ENCODE measurements around the gene PIGL. TPM values are rescaled to one million over a fixed set of nuclear protein-coding genes. Genes with fewer than 3 reads are reported as not detected.

Gene PIGL
- total RNA-seq, 3 donors from 2014 or later, result 54.6 to 76.2 (median 68.8) TPM

GRCh38 chr17:16273929-16274339, 56.9 kb downstream of the PIGL start:
- H3K4me3 ChIP-seq, result no peak overlapping the region
- intact Hi-C loops (cut with DNase I; ENCODE audit: low total_unique reads), result no loop called here
- no peak overlapping the region for H3K27ac ChIP-seq
- no peaks in the 10 kb centered on the region for H3K4me1 ChIP-seq
- H3K36me3 ChIP-seq, result no peaks in the 10 kb centered on the region
- H3K9me3 ChIP-seq, result no peaks in the 10 kb centered on the region
- TF ChIP-seq POLR2A (IDR thresholded peaks at IDR 0.05) (no peak), POLR2AphosphoS5 (IDR thresholded peaks at IDR 0.05) (no peak)
- TF ChIP-seq, protein P1, sequence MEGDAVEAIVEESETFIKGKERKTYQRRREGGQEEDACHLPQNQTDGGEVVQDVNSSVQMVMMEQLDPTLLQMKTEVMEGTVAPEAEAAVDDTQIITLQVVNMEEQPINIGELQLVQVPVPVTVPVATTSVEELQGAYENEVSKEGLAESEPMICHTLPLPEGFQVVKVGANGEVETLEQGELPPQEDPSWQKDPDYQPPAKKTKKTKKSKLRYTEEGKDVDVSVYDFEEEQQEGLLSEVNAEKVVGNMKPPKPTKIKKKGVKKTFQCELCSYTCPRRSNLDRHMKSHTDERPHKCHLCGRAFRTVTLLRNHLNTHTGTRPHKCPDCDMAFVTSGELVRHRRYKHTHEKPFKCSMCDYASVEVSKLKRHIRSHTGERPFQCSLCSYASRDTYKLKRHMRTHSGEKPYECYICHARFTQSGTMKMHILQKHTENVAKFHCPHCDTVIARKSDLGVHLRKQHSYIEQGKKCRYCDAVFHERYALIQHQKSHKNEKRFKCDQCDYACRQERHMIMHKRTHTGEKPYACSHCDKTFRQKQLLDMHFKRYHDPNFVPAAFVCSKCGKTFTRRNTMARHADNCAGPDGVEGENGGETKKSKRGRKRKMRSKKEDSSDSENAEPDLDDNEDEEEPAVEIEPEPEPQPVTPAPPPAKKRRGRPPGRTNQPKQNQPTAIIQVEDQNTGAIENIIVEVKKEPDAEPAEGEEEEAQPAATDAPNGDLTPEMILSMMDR (IDR thresholded peaks at IDR 0.05), result no peak
- H3K27me3 ChIP-seq, result no peaks in the 10 kb centered on the region
- no peak for DNase-seq (ENCODE audit: low spot score in 2 of 2)

- Histone ChIP-seq H3K9me3 (no peaks in the 10 kb centered on the region), H3K4me3 (no peak overlapping the region), H3K36me3 (no peaks in the 10 kb centered on the region), H3K27me3 (no peaks in the 10 kb centered on the region), H3K27ac (no peak overlapping the region), H3K4me1 (no peaks in the 10 kb centered on the region)
- no peak for TF ChIP-seq POLR2AphosphoS5 (IDR thresholded peaks at IDR 0.05)
- intact Hi-C loops (cut with DNase I; ENCODE audit: low total_unique reads), result no loop called here
- DNase-seq (ENCODE audit: low spot score in 2 of 2), result no peak
These were observed 58.0 kb downstream of the PIGL start for GRCh38 chr17:16275024-16275423.

GRCh38 chr17:16277163-16277562, 60.2 kb downstream of the PIGL start:
- no peak for DNase-seq (ENCODE audit: low spot score in 2 of 2)
- H3K4me3 ChIP-seq, result no peak overlapping the region
- TF ChIP-seq POLR2A (IDR thresholded peaks at IDR 0.05), result no peak
- TF ChIP-seq, protein P1 (IDR thresholded peaks at IDR 0.05), result no peak
- no peak for TF ChIP-seq POLR2AphosphoS5 (IDR thresholded peaks at IDR 0.05)
- H3K27me3 ChIP-seq, result no peaks in the 10 kb centered on the region
- no peaks in the 10 kb centered on the region for H3K36me3 ChIP-seq
- intact Hi-C loops (cut with DNase I; ENCODE audit: low total_unique reads), result no loop called here
- H3K27ac ChIP-seq, result no peak overlapping the region
- H3K4me1 ChIP-seq, result no peaks in the 10 kb centered on the region
- no peaks in the 10 kb centered on the region for H3K9me3 ChIP-seq

DNA sequence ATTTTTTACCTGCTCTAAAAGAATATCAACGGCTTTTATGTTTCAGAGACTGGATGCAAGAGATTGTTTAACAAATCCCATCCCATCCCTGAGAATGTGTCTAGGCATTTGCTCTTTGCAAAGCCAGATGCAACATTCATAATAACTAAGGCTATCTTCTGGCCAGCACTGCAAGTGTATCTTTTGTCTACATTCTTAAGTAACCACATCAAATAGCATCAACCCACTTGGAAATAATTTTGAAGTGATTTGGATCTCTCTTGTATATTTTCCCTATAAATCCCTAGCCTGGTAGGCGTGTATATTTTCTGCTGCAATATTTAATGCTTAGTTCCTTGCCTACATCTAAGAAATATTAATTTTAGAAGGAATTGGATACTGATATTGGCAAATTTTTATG, 64.3 kb downstream of the PIGL start:
- intact Hi-C loops (cut with DNase I; ENCODE audit: low total_unique reads), result no loop called here
- no peak overlapping the region for H3K27ac ChIP-seq
- H3K36me3 ChIP-seq, result no peaks in the 10 kb centered on the region
- no peaks in the 10 kb centered on the region for H3K27me3 ChIP-seq
- H3K4me3 ChIP-seq, result no peak overlapping the region
- peaks cover 0 to 2% of the 10 kb centered on the region in 2 donors for H3K4me1 ChIP-seq
- TF ChIP-seq, protein P1 (IDR thresholded peaks at IDR 0.05), result no peak
- TF ChIP-seq POLR2AphosphoS5 (IDR thresholded peaks at IDR 0.05) (no peak), POLR2A (IDR thresholded peaks at IDR 0.05) (no peak)
- H3K9me3 ChIP-seq, result no peaks in the 10 kb centered on the region
- no peak for DNase-seq (ENCODE audit: low spot score in 2 of 2)

- no peak for DNase-seq (ENCODE audit: low spot score in 2 of 2)
- no peak overlapping the region for H3K4me3 ChIP-seq
- no peaks in the 10 kb centered on the region for H3K9me3 ChIP-seq
- no peaks in the 10 kb centered on the region for H3K36me3 ChIP-seq
- intact Hi-C loops (cut with DNase I; ENCODE audit: low total_unique reads), result loop anchor here (2.0 kb wide), 1 partner anchor 62 kb away; no protein-coding TSS in a partner anchor
- peaks cover 0 to 7% of the 10 kb centered on the region in 2 donors for H3K4me1 ChIP-seq
- no peak overlapping the region for H3K27ac ChIP-seq
- TF ChIP-seq POLR2A (IDR thresholded peaks at IDR 0.05) (no peak), POLR2AphosphoS5 (IDR thresholded peaks at IDR 0.05) (no peak)
- TF ChIP-seq, protein P1 (IDR thresholded peaks at IDR 0.05), result no peak
- H3K27me3 ChIP-seq, result no peaks in the 10 kb centered on the region
These were observed 65.5 kb downstream of the PIGL start for GRCh38 chr17:16282522-16282921.

GRCh38 chr17:16283705-16284104, 66.7 kb downstream of the PIGL start:
- H3K27me3 ChIP-seq, result no peaks in the 10 kb centered on the region
- intact Hi-C loops (cut with DNase I; ENCODE audit: low total_unique reads), result loop anchor here (2.0 kb wide), 1 partner anchor 63 kb away; no protein-coding TSS in a partner anchor
- H3K9me3 ChIP-seq, result no peaks in the 10 kb centered on the region
- no peak overlapping the region for H3K4me3 ChIP-seq
- TF ChIP-seq POLR2A (IDR thresholded peaks at IDR 0.05) (no peak), POLR2AphosphoS5 (IDR thresholded peaks at IDR 0.05) (no peak)
- TF ChIP-seq, protein P1 (IDR thresholded peaks at IDR 0.05), result no peak
- no peak overlapping the region for H3K27ac ChIP-seq
- peaks cover 0 to 7% of the 10 kb centered on the region in 2 donors for H3K4me1 ChIP-seq
- DNase-seq (ENCODE audit: low spot score in 2 of 2), result no peak
- H3K36me3 ChIP-seq, result no peaks in the 10 kb centered on the region

Measured in breast epithelium (tissue), 4 donors.